Mesendoderm (in vitro differentiated cells): ENCODE measurements around the gene NEDD8.
"Not testable (repeated sequence)": the region's sequence is repeated elsewhere in the genome, so short reads cannot be mapped to it uniquely, and the experiment has no call there.

Experiments used
- DNase-seq: peaks from one replicate; pipeline ENCODE4 v3.0.0; 2013
- H2AK5ac ChIP-seq: 2 replicates; pipeline ENCODE4 v1.6.1; 2013; ENCODE audit warnings: low read length, inconsistent platforms
- H2BK120ac ChIP-seq: 2 replicates; pipeline ENCODE4 v1.6.1; 2013; ENCODE audit warnings: low read depth, mild to moderate bottlenecking, low read length, moderate library complexity, mixed read lengths
- H2BK15ac ChIP-seq: replicated peaks from 2 replicates; pipeline ENCODE4 v1.6.1; 2013; ENCODE audit warnings: low read depth, mild to moderate bottlenecking, moderate library complexity
- H2BK5ac ChIP-seq: 2 replicates; pipeline ENCODE4 v1.6.1; 2013; ENCODE audit warnings: low read length, inconsistent platforms
- H3K18ac ChIP-seq: 2 replicates; pipeline ENCODE4 v1.6.1; 2013; ENCODE audit warnings: mild to moderate bottlenecking, low read length, mixed read lengths
- H3K23ac ChIP-seq: one replicate; pipeline ENCODE4 v1.6.1; 2013; ENCODE audit warnings: low read length
- H3K27ac ChIP-seq: 2 replicates; pipeline ENCODE4 v1.5.1; 2013; ENCODE audit warnings: low read depth, mild to moderate bottlenecking, inconsistent platforms, low read length, moderate library complexity
- H3K27me3 ChIP-seq: 2 replicates; pipeline ENCODE4 v1.6.1; 2013; ENCODE audit warnings: low read length, control low read depth, mild to moderate bottlenecking, inconsistent platforms; ENCODE audit not compliant: insufficient read depth, poor library complexity
- H3K36me3 ChIP-seq: 2 replicates; pipeline ENCODE4 v1.6.1; 2013; ENCODE audit warnings: low read length, inconsistent platforms; ENCODE audit not compliant: control insufficient read depth, insufficient read depth
- H3K4ac ChIP-seq: one replicate; pipeline ENCODE4 v1.6.1; 2013; ENCODE audit warnings: low read depth, mild to moderate bottlenecking, low read length, moderate library complexity
- H3K4me1 ChIP-seq: 2 replicates; pipeline ENCODE4 v1.6.1; 2013; ENCODE audit warnings: low read depth, low read length, inconsistent platforms; ENCODE audit not compliant: control insufficient read depth
- H3K4me2 ChIP-seq: 2 replicates; pipeline ENCODE4 v1.6.1; 2013; ENCODE audit warnings: low read length
- H3K4me3 ChIP-seq: 2 replicates; pipeline ENCODE4 v1.5.1; 2013; ENCODE audit warnings: mild to moderate bottlenecking, low read length
- H3K56ac ChIP-seq: one replicate; pipeline ENCODE4 v1.6.1; 2013; ENCODE audit warnings: low read length
- H3K79me1 ChIP-seq: 2 replicates; pipeline ENCODE4 v1.6.1; 2013; ENCODE audit warnings: low read length, inconsistent platforms
- H3K79me2 ChIP-seq: 2 replicates; pipeline ENCODE4 v1.6.1; 2013; ENCODE audit warnings: mild to moderate bottlenecking, low read length; ENCODE audit not compliant: control insufficient read depth, insufficient read depth
- H3K9ac ChIP-seq: 2 replicates; pipeline ENCODE4 v1.6.1; 2013; ENCODE audit warnings: low read length, inconsistent platforms
- H4K5ac ChIP-seq: one replicate; pipeline ENCODE4 v1.6.1; 2013; ENCODE audit warnings: low read length
- H4K8ac ChIP-seq: one replicate; pipeline ENCODE4 v1.6.1; 2013; ENCODE audit warnings: low read depth, mild to moderate bottlenecking, control low read depth, low read length, moderate library complexity
- WGBS: extraction: QIAGEN DNeasy Blood & Tissue Kit; methylation state at CpG from one replicate; pipeline ENCODE4 v1.1.7; 2013; ENCODE audit warnings: low lambda C conversion rate, missing lambda C conversion rate; ENCODE audit not compliant: insufficient coverage; ENCODE audit errors: extremely low coverage; 5-methylcytosine and 5-hydroxymethylcytosine counted together

NEDD8 gene

DNA sequence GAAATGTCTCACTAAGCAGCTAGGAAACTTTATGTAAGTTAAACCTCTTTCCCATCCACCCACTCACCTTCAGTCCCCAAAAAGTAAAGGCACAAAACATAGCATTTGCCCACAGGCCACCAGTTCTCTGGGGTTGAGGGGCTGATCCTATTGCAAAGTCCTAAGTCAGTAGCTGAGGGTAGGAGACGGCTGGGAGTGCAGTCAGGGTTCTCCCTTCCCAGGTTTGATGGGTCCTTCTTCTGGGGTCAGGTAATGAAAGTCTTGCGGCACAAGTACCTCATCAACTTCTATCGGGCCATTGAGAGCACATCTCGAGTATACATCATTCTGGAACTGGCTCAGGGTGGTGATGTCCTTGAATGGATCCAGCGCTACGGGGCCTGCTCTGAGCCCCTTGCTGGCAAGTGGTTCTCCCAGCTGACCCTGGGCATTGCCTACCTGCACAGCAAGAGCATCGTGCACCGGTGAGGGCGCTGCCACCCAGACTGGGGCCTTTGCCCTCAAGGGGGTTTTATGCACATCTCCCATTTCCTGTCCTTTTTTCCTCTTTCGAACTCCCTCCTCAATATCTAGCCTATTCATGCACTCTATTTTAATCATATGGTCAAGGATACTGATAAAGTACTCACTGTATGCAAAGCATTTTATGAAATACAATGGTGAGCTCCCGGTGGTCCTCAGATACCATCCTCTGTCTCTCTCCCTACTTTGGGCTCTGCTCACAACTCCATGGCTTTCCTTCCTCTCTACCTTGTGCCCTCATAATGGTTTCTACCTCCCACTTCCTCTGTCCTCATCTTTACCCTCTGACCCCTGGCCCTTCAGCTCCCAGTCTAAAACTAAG, 25.7 kb downstream of the NEDD8 start:
- Histone ChIP-seq H3K4ac (no peak overlapping the region), H3K56ac (no peak overlapping the region), H2BK15ac (no peak overlapping the region), H4K8ac (no peak overlapping the region), H3K27me3 (no peaks in the 10 kb centered on the region), H3K4me2 (no peak overlapping the region), H2BK120ac (no peak overlapping the region), H2BK5ac (no peak overlapping the region), H4K5ac (no peak overlapping the region), H3K36me3 (peaks cover 11% of the 10 kb centered on the region), H3K18ac (no peak overlapping the region), H3K4me1 (no peaks in the 10 kb centered on the region), H3K23ac (no peak overlapping the region), H3K79me1 (no peaks in the 10 kb centered on the region), H3K9ac (no peak overlapping the region), H3K27ac (no peak overlapping the region), H3K79me2 (no peaks in the 10 kb centered on the region), H3K4me3 (no peak overlapping the region), H2AK5ac (no peak overlapping the region)
- DNase-seq = no peak
- no CpG with 5 or more reads among the region's 11 CpGs for WGBS

DNA sequence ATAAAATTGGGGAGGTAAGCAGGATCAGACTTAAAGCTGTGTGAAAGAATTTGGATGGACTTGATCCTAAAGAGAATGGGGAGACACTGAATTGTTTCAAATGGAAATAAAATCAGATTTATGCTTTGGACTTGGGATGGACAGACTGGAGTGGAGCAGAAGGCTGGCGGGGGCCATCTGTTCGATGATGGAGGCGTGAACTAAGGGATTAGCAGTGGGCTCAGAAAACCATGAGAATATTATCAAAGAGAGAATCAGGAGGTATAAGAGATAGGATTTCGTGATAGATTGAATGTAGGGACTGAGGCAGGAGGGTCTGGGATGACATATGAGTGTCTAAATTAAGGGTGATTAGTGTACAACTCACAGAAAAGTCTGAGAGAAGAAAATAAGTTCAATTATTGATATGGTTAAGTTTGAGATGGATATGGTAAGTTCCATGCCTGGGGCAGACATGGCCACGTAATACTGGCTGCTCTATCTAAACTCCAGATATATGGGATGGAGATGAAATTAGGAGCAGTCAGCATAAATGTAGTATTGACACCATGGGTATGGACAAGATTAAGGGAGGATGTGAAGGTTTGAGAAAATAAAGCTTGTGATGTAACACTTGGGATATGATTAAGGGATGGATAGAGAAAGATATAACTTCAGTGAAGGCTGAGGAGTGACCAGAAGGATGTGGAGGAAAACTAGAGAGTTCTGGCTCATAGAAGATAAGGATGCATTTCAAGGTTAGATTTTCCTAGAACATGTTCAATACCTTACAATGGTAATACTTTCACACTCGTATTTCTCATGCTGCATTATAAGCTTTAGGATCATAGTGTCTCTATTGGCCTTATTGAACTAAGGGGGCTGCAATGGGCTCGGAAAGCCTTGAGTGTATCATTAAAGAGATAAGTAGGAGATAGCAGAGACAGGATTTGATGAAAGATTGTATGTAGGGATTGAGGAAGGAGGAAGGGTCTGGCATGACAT, 27.7 kb downstream of the NEDD8 start:
- no peaks in the 10 kb centered on the region for H3K4me1 ChIP-seq
- H3K4me2 ChIP-seq = no peak overlapping the region
- H4K8ac ChIP-seq = no peak overlapping the region
- H3K79me2 ChIP-seq = no peaks in the 10 kb centered on the region
- no peak overlapping the region for H3K4me3 ChIP-seq
- H3K9ac ChIP-seq = no peak overlapping the region
- no peak overlapping the region for H2BK120ac ChIP-seq
- DNase-seq = no peak
- H4K5ac ChIP-seq = no peak overlapping the region
- peaks cover 7% of the 10 kb centered on the region for H3K36me3 ChIP-seq
- no peak overlapping the region for H3K4ac ChIP-seq
- H3K23ac ChIP-seq = no peak overlapping the region
- no peak overlapping the region for H2BK5ac ChIP-seq
- no peaks in the 10 kb centered on the region for H3K79me1 ChIP-seq
- no peak overlapping the region for H3K27ac ChIP-seq
- no peak overlapping the region for H2BK15ac ChIP-seq
- no peaks in the 10 kb centered on the region for H3K27me3 ChIP-seq
- WGBS = 100% methylated on average over 1 of the region's 7 CpGs
- H3K56ac ChIP-seq = no peak overlapping the region
- H2AK5ac ChIP-seq = no peak overlapping the region
- no peak overlapping the region for H3K18ac ChIP-seq

DNA sequence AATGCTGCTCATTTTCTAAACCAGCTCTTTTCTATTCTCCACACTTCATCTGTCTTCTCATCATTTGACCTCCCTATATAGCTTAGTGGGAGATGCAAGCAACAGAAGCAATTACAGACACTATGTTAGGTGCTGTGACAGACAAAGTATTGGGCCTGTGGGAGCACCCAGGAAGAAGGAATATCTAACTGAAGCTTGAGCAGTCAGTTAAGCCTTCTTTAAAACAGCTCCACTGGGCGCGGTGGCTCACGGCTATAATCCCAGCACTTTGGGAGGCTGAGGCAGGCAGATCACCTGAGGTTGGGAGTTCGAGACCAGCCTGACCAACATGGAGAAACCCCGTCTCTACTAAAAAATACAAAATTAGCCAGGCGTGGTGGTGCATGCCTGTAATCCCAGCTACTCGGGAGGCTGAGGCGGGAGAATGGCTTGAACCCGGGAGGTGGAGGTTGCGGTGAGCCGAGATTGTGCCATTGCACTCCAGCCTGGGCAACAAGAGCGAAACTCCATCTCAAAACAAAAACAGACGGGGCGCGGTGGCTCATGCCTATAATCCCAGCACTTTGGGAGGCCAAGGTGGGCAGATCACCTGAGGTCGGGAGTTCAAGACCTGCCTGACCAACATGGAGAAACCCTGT, 28.8 kb downstream of the NEDD8 start:
- not testable (repeated sequence) for H3K23ac ChIP-seq, H3K4me1 ChIP-seq, H2BK5ac ChIP-seq, H3K18ac ChIP-seq, DNase-seq, H3K27ac ChIP-seq, H3K4me2 ChIP-seq, H3K4me3 ChIP-seq, H3K27me3 ChIP-seq, H3K56ac ChIP-seq, H2BK120ac ChIP-seq, H3K9ac ChIP-seq, H3K79me1 ChIP-seq, H3K4ac ChIP-seq, H3K79me2 ChIP-seq, H4K5ac ChIP-seq, H4K8ac ChIP-seq, H2BK15ac ChIP-seq, H2AK5ac ChIP-seq, H3K36me3 ChIP-seq
- no CpG with 5 or more reads among the region's 16 CpGs for WGBS

DNA sequence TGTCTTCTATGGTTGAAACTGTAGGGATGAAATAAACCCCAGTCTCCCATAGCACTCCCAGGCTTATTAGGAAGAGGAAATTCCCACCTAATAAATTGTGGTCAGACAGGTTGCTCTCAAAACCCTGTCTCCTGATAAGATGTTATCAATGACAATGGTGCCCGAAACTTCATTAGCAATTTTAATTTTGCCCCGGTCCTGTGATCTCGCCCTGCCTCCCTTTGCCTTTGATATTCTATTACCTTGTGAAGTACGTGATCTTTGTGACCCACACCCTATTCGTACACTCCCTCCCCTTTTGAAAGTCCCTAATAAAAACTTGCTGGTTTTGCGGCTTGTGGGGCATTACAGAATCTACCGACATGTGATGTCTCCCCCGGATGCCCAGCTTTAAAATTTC, 29.6 kb downstream of the NEDD8 start:
- not testable (repeated sequence) for H3K36me3 ChIP-seq, H3K4me2 ChIP-seq, H2AK5ac ChIP-seq, H3K56ac ChIP-seq, H3K23ac ChIP-seq, H2BK120ac ChIP-seq, H3K79me2 ChIP-seq, H4K5ac ChIP-seq, H3K4ac ChIP-seq, H4K8ac ChIP-seq, H3K27me3 ChIP-seq, H2BK5ac ChIP-seq, H3K79me1 ChIP-seq, H3K9ac ChIP-seq, H3K27ac ChIP-seq, H3K18ac ChIP-seq, DNase-seq, H3K4me3 ChIP-seq, H2BK15ac ChIP-seq, H3K4me1 ChIP-seq
- no CpG with 5 or more reads among the region's 8 CpGs for WGBS

DNA sequence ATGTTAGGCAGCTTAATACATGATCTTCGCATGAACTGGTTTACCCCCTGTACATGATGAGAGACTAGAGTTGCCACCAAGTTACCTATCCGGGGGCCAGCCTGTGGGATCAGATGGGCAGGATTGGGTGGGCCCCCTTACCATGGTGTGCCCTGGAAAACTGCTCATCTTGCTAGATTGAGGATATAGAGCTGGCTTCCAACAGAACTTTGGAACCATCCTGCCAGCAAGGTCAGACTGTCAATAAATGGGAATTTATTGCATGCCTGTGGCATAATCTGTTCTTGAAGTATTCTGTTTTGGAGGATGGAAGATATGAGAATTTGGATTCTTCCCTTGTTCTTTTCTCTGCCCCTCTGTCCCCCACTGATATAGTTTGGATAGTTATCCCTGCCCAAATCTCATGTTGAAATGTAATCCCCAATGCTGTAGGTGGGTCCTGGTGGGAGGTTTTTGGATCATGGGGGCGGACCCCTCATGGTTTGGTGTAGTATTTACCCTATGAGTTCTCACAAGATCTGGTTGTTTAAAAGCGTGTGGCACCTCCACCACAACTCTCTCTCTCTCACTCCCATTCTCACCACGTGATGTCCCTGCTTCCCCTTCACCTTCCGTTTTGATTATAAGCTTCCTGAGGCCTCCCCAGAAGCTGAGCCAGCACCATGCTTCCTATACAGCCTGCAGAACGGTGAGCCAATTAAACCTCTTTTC, 33.2 kb downstream of the NEDD8 start:
- no peak overlapping the region for H2BK5ac ChIP-seq
- DNase-seq = no peak
- H4K8ac ChIP-seq = no peak overlapping the region
- no peak overlapping the region for H4K5ac ChIP-seq
- no peak overlapping the region for H3K18ac ChIP-seq
- H3K27ac ChIP-seq = no peak overlapping the region
- H3K56ac ChIP-seq = no peak overlapping the region
- no peaks in the 10 kb centered on the region for H3K27me3 ChIP-seq
- no peaks in the 10 kb centered on the region for H3K36me3 ChIP-seq
- H3K9ac ChIP-seq = no peak overlapping the region
- H2AK5ac ChIP-seq = no peak overlapping the region
- no peak overlapping the region for H3K4me2 ChIP-seq
- H2BK120ac ChIP-seq = no peak overlapping the region
- no peak overlapping the region for H3K23ac ChIP-seq
- H3K4me1 ChIP-seq = no peaks in the 10 kb centered on the region
- H3K4ac ChIP-seq = no peak overlapping the region
- H3K4me3 ChIP-seq = no peak overlapping the region
- no peaks in the 10 kb centered on the region for H3K79me2 ChIP-seq
- H3K79me1 ChIP-seq = no peaks in the 10 kb centered on the region
- no peak overlapping the region for H2BK15ac ChIP-seq
- no CpG with 5 or more reads among the region's 7 CpGs for WGBS
